Dendritic cell treated with granulocyte-macrophage colony-stimulating factor and Interleukin-4, amounts not matched to agents 40 ng/mL and 50 ng/mL, for 4 days (primary cell): ENCODE data around the gene GPX4.
A peak's percentile ranks its signal among the peaks of the same experiment; 100 is the strongest.

Experiments used
- H3K27ac Mint-ChIP-seq: one replicate; pipeline ENCODE4 v1.8.0; 2022; ENCODE audit warnings: mild to moderate bottlenecking, mixed read lengths
- H3K27me3 Mint-ChIP-seq: one replicate; pipeline ENCODE4 v1.8.0; 2022; ENCODE audit warnings: mild to moderate bottlenecking, mixed read lengths
- H3K36me3 Mint-ChIP-seq: one replicate; pipeline ENCODE4 v1.8.0; 2022; ENCODE audit warnings: low read depth, mixed read lengths
- H3K4me1 Mint-ChIP-seq: one replicate; pipeline ENCODE4 v1.8.0; 2022; ENCODE audit warnings: low read depth, mixed read lengths
- H3K4me3 Mint-ChIP-seq: one replicate; pipeline ENCODE4 v1.8.0; 2022; ENCODE audit warnings: mild to moderate bottlenecking, moderate library complexity, mixed read lengths
- H3K9me3 Mint-ChIP-seq: one replicate; pipeline ENCODE4 v1.8.0; 2022; ENCODE audit warnings: mixed read lengths
- intact Hi-C: fragments of 100-400 bp; cut with micrococcal nuclease; formaldehyde crosslinking; loops from one replicate; pipeline ENCODE4 v1.15.0; 2022

GPX4 gene

DNA sequence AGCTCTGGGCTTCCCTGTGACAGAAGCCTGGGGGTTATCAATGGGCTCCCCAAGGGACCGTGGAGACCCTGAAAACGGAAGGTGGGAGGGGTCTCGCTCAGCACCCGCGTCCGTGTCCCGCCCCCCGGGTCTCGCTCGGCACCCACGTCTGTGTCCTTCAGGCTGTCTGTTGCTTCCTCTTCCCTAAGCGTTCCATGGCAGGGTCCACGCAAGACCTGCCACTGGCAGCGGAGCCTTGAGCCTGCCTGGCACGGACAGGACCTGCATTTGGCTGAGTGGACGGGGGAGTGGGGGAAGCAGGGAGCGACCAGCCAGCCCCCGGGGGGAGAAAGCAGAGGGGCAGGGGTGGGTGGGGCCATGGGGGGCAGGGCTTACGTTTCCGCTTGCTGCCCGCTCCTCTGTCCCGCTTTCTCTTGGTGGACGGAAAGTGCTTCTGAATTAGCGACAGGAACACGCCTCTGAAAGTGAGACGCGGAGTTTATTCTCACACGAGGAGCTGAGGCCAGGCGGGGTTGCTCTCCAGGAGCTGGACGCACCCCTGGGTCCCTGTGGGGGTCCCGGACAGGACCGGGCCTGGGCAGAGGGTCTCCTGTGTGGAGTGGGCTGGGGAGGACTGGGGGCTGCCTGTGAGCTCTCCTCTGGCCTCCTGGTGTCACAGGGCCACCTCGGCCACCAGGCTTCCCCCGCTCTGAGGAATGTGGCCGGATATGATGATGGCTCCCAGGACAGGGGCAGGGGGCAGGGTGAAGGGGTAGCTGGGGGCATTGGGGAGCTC is 12.0 kb downstream of the GPX4 start:
- Mint-ChIP-seq H3K4me1 (peaks cover 41% of the 10 kb centered on the region), H3K27me3 (no peaks in the 10 kb centered on the region), H3K27ac (no peak overlapping the region), H3K9me3 (no peaks in the 10 kb centered on the region), H3K36me3 (peaks cover 100% of the 10 kb centered on the region), H3K4me3 (no peak overlapping the region)
- intact Hi-C loops: no loop called here

DNA sequence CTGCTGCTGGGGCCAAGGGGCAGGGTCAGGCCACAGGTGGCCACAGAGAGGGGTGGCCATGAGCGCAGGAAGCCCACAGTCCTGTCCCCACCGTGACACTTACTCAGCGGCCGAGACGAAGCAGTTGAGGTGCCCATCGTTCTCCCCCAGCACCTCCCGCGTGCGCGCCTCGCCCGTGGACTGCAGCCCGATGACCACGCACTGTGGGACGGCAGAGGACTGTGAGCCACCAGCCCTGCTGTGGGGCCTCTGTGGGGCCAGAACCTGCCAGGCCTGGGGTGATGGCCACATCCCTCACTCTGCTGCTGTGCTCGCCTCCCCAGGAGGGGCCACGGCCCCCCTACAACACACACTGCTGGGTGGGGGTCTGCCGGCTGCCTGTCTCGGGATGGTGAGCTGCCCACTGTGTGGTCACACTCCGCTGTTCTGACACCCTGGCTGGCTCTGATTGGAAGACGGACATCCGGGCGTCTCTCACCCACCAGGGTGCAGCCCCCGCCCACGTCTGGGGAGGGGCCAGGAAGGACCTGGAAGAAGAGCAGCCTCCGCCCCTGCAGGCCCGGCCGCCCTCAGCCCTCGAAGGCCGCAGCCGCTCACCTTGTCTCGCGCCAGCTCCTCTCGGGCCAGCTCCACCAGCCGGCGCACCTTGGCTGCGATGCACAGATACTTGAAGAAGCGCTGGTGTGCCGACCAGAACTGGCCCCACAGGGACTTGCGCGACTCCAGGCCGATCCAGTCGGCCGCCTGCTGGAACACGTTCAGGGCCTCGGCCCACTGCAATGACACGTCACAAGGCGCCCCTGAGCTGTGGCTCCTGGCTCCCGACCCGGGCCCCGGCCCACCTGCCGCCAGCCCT is 13.2 kb downstream of the GPX4 start:
- H3K36me3 Mint-ChIP-seq: peaks cover 100% of the 10 kb centered on the region
- H3K27ac Mint-ChIP-seq: no peak overlapping the region
- peaks cover 41% of the 10 kb centered on the region for H3K4me1 Mint-ChIP-seq
- intact Hi-C loops: no loop called here
- no peaks in the 10 kb centered on the region for H3K9me3 Mint-ChIP-seq
- H3K27me3 Mint-ChIP-seq: no peaks in the 10 kb centered on the region
- no peak overlapping the region for H3K4me3 Mint-ChIP-seq

DNA sequence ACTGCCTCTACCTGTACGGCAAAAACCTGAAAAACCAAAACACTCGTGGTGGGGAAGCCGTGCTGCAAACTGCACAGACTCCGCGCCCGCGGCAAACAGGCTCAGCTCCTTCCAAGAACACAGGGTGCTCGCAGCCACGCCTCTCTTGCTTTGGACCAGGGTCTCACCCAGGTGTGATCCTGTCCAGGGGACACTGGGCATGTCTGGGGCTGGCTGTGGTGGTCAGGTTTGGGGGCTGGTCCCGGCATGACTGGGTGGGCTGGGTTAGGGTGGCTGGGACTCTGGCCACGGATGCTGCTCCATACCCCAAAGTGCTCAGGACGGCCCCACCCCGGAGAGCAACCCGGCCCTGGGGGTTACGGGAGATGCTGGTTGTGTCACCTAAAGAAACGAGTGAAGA is 13.9 kb downstream of the GPX4 start:
- Mint-ChIP-seq H3K9me3 (no peaks in the 10 kb centered on the region), H3K36me3 (peaks cover 100% of the 10 kb centered on the region), H3K4me1 (peaks cover 40% of the 10 kb centered on the region), H3K4me3 (no peak overlapping the region), H3K27ac (no peak overlapping the region), H3K27me3 (no peaks in the 10 kb centered on the region)
- intact Hi-C loops: no loop called here

GRCh38 chr19:1118999-1119398 is 15.2 kb downstream of the GPX4 start:
- H3K9me3 Mint-ChIP-seq: no peaks in the 10 kb centered on the region
- no peak overlapping the region for H3K4me3 Mint-ChIP-seq
- no peaks in the 10 kb centered on the region for H3K27me3 Mint-ChIP-seq
- H3K36me3 Mint-ChIP-seq: peaks cover 100% of the 10 kb centered on the region
- H3K4me1 Mint-ChIP-seq: peaks cover 40% of the 10 kb centered on the region
- no peak overlapping the region for H3K27ac Mint-ChIP-seq
- intact Hi-C loops: no loop called here

DNA sequence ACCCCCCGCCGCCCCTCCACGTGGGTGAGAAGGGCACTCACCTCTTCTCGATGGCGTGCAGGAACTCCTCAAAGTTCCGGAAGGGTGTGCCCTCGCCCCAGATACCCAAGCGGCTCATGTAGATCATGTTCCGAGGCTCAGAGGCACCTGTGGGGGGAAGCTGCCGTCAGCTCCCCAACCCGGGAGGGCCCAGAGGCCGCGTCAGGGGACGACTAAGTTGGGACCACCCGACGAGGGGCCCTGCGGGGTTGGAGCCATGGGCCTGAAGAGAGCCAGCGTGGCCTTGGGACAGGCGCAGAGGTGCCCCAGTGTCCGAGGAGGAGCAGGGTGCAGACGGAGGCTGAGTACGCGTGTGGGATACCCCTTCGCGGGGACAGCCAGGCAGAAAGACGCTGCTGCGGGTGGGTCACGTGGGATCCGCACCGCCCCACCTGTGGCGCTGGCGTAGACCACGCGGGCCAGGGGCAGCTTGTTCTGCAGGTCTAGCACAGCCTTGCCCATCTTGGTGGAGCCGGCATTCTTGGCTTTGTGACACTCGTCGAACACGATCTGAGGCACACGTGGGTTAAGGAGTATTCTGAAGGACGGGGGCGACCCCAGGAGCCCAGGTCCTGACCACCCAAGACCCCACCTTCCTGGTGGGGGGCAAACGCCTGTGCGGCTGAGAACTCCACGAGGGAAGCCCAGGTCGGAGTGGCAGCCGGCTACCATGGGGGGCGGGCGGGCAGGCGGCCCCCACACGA is 15.9 kb downstream of the GPX4 start:
- Mint-ChIP-seq H3K4me3 (no peak overlapping the region), H3K9me3 (no peaks in the 10 kb centered on the region), H3K36me3 (peaks cover 100% of the 10 kb centered on the region), H3K27ac (no peak overlapping the region), H3K4me1 (peaks cover 42% of the 10 kb centered on the region), H3K27me3 (no peaks in the 10 kb centered on the region)
- intact Hi-C loops: no loop called here

GRCh38 chr19:1121395-1121794 is 17.6 kb downstream of the GPX4 start:
- Mint-ChIP-seq H3K4me1 (peaks cover 53% of the 10 kb centered on the region), H3K4me3 (no peak overlapping the region), H3K27ac (no peak overlapping the region), H3K27me3 (no peaks in the 10 kb centered on the region), H3K36me3 (peaks cover 98% of the 10 kb centered on the region), H3K9me3 (no peaks in the 10 kb centered on the region)
- intact Hi-C loops: no loop called here

DNA sequence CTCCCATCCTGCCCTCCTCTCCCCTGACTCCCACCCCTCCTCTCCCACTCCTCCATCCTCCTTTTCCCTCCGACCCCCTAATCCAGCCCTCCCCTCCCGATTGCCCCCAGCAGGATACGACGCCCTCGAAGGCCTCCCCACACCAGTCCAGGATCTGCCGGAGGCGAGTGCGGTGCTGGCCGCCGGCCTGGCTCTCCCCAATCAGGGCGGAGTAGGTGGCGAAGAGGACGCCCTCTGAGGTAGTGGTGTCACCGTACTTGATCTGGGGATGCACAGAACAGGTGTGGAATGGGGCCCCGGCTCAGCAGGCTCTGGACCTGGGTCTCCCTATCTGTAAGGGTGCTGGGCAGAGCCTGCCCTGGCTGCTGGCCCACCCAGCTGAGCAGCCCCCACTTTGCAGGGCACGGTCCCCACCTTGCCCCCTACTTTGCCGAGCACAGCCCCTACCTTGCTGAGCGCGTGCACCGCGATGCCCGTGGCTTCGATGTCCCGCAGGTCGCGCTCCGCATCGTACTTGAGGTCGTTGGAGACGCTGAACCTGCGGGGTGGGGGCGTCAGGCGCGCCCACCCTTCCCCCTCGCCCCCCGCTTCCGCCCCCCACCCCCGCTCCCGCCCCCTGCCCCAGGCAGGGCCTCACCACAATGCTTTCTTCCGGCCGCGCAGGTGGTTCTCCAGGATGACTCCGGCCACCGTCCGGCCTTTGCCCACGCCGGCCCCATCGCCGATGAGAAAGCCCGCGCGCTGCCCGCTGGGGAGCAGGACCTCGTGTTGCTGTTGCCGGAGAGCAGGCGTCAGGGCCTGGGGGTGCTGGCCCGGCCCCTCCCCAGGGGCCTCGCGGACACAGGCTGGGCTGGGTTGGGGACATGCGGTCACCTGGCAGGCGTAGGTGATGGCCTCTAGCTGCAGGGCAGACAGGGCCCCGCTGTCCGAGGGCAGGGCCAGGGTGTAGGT is 18.5 kb downstream of the GPX4 start:
- Mint-ChIP-seq H3K4me3 (no peak overlapping the region), H3K4me1 (peaks cover 56% of the 10 kb centered on the region), H3K27me3 (no peaks in the 10 kb centered on the region), H3K27ac (peak overlapping the region; percentile 88), H3K36me3 (peaks cover 98% of the 10 kb centered on the region), H3K9me3 (no peaks in the 10 kb centered on the region)
- intact Hi-C loops: no loop called here

DNA sequence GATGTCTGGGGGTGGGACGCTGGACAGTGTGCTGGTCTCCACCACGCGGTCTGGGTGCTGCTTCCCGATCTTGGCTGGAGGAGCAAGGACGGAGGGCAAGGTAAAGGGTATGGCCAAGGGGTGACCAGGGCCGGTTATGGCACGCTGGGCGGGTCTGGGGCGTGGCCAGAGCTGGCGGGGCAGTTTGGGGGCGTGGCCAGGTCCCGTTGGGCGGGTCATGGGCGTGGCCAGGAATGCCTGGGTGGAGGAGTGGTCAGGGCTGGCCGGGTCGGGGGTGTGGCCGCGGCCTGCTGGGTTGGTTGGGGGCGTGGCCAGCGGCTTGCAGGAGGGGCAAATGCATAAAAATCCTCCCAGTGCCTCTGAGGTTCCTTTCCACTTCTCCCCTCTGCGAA is 19.2 kb downstream of the GPX4 start:
- Mint-ChIP-seq H3K9me3 (no peaks in the 10 kb centered on the region), H3K4me1 (peaks cover 63% of the 10 kb centered on the region), H3K36me3 (peaks cover 98% of the 10 kb centered on the region), H3K27me3 (no peaks in the 10 kb centered on the region), H3K27ac (peak overlapping the region; percentile 88), H3K4me3 (no peak overlapping the region)
- intact Hi-C loops: no loop called here

GRCh38 chr19:1123381-1123780 is 19.6 kb downstream of the GPX4 start:
- intact Hi-C loops: no loop called here
- Mint-ChIP-seq H3K36me3 (peaks cover 97% of the 10 kb centered on the region), H3K9me3 (no peaks in the 10 kb centered on the region), H3K27ac (peak overlapping the region; percentile 88), H3K4me3 (no peak overlapping the region), H3K27me3 (no peaks in the 10 kb centered on the region), H3K4me1 (peaks cover 63% of the 10 kb centered on the region)

DNA sequence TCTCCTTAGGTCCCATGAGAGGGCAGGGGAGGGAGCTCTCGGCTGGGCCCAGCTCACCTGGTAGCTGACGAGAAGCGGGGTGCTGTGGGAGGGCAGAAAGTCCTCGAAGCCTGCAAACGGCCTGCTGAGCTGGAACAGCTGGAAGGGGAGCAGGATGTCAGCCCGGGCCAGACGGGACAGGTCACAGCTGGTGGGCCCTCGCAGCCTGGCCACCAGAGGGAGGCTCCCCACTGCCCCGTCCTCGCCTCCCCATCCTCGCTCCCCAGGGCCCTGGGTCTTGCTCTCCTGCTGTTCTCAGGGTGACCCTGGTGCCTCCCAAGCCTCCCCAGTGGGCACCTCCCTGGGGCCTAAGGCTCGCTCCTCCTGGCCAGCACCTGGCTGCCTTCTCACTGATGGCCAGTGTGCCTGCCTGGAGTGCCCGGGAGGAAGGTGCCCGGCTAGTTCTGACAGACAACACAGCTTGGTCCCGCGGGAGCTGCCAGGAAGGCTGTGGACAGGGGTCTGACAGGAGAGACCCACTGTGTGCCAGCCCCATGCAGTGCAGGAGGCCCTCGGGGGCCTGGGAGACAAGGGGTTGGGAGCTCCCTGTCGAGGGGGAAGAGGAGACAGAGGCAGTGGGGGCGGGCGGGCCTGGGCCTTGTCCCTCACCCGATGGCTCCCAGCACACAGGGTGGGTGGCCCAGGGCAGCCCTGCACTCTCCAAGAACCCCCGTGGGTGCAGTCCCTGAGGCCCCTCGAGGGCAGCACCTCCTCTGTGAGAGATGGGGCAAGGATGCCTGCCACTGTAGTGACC is 20.3 kb downstream of the GPX4 start:
- H3K4me3 Mint-ChIP-seq: peak overlapping the region; percentile 39
- no peaks in the 10 kb centered on the region for H3K9me3 Mint-ChIP-seq
- H3K4me1 Mint-ChIP-seq: peaks cover 60% of the 10 kb centered on the region
- H3K27ac Mint-ChIP-seq: peak overlapping the region; percentile 88
- no peaks in the 10 kb centered on the region for H3K27me3 Mint-ChIP-seq
- intact Hi-C loops: no loop called here
- peaks cover 94% of the 10 kb centered on the region for H3K36me3 Mint-ChIP-seq

DNA sequence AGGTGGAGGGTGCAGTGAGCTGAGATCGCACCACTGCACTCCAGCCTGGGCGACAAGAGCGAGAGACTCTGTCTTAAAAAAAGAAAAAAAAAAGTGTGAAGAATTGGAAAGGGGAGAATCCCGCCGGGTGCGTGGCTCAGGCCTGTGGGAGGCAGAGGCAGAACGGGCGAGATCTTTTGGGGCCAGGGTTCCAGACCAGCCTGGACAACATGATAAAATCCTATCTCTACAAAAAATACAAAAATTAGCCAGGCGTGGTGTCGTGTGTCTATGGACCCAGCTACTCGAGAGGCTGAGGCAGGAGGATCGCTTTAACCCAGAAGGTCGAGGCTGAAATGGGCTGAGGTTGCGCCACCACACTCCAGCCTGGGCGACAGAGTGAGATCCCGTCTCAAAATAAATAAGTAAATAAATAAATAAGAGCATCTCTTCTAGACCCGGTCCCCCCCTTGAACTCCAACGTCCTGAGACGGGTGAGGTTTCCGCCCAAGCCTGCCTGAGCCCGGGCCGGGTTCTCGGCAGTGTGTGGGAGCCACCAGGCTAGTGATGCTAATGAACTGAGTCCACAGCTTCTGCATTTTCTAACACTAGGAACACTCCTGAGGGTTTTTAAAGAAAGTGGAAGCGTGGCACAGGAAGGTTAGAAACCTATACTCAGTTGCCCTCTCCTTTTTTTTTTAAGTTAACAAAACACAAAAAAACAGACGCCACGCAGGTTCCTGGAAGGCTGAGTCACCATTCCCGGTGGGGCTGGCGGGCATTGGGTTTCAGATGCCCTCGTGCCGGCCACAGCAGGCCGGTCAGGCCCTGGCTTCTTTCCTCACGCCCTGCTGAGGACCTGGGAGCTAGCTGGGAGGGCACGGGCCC is 22.0 kb downstream of the GPX4 start:
- peaks cover 78% of the 10 kb centered on the region for H3K4me1 Mint-ChIP-seq
- peaks cover 94% of the 10 kb centered on the region for H3K36me3 Mint-ChIP-seq
- no peaks in the 10 kb centered on the region for H3K9me3 Mint-ChIP-seq
- intact Hi-C loops: no loop called here
- no peak overlapping the region for H3K4me3 Mint-ChIP-seq
- no peaks in the 10 kb centered on the region for H3K27me3 Mint-ChIP-seq
- H3K27ac Mint-ChIP-seq: peak overlapping the region; percentile 88
